CD4-positive, alpha-beta T cell treated with Interleukin-21 for 1 hour (primary cell): ENCODE results near the gene FOXP1.
A peak's percentile ranks its signal among the peaks of the same experiment; 100 is the strongest.
"Not testable (repeated sequence)": the region's sequence is repeated elsewhere in the genome, so short reads cannot be mapped to it uniquely, and the experiment has no call there.

Experiments used
- DNase-seq: peaks from one replicate; pipeline ENCODE4 v3.0.0-alpha.2; 2020

FOXP1 gene

GRCh38 chr3:71560665-71561064, 22.9 kb downstream of the FOXP1 start:
- no peak for DNase-seq

- DNase-seq = no peak
Observed at GRCh38 chr3:71559578-71560162, 23.9 kb downstream of the FOXP1 start.

- no peak for DNase-seq
Observed at GRCh38 chr3:71559021-71559420, 24.5 kb downstream of the FOXP1 start.

- DNase-seq = no peak
Observed at GRCh38 chr3:71554649-71555048, 28.9 kb downstream of the FOXP1 start.

- no peak for DNase-seq
Observed at GRCh38 chr3:71551311-71551919, 32.1 kb downstream of the FOXP1 start.

GRCh38 chr3:71549951-71550350, 33.6 kb downstream of the FOXP1 start:
- DNase-seq = no peak

GRCh38 chr3:71548705-71549384, 34.7 kb downstream of the FOXP1 start:
- DNase-seq = no peak

- no peak for DNase-seq
Observed at GRCh38 chr3:71547249-71548198, 36.0 kb downstream of the FOXP1 start.

GRCh38 chr3:71546821-71547220, 36.7 kb downstream of the FOXP1 start:
- DNase-seq = no peak

GRCh38 chr3:71545330-71545729, 38.2 kb downstream of the FOXP1 start:
- no peak for DNase-seq

- no peak for DNase-seq
Observed at GRCh38 chr3:71543371-71544016, 40.0 kb downstream of the FOXP1 start.

- DNase-seq = peak; percentile 13
Observed at GRCh38 chr3:71542521-71543370, 40.8 kb downstream of the FOXP1 start.

GRCh38 chr3:71541313-71541712, 42.2 kb downstream of the FOXP1 start:
- DNase-seq = no peak

- DNase-seq = no peak
Observed at GRCh38 chr3:71537211-71537611, 46.3 kb downstream of the FOXP1 start.

GRCh38 chr3:71536376-71536965, 47.1 kb downstream of the FOXP1 start:
- DNase-seq = no peak

- no peak for DNase-seq
Observed at GRCh38 chr3:71533588-71533987, 49.9 kb downstream of the FOXP1 start.

GRCh38 chr3:71532639-71533395, 50.7 kb downstream of the FOXP1 start:
- DNase-seq = no peak

- DNase-seq = no peak
Observed at GRCh38 chr3:71530903-71531530, 52.5 kb downstream of the FOXP1 start.

- DNase-seq = no peak
Observed at GRCh38 chr3:71528816-71529215, 54.7 kb downstream of the FOXP1 start.

- DNase-seq = not testable (repeated sequence)
Observed at GRCh38 chr3:71526448-71526847, 57.1 kb downstream of the FOXP1 start.
